Prostate gland (tissue), 2 donors: Measurements from ENCODE around the gene TXNL4B.

Experiments
- CTCF ChIP-seq, 4 experiments: fragments of 200-600 bp in 2 of 4; fragments of 450-650 bp in 2 of 4; sonication (generic) in 2 of 4; IDR thresholded peaks; 1 replicate in 3 of 4; 2 replicates in 1 of 4; pipeline ENCODE4 v1.5.1; 2016 to 2019; ENCODE audit warnings: antibody characterized with exemption in 4 of 4, mild to moderate bottlenecking in 2 of 4, moderate library complexity in 2 of 4
- POLR2A ChIP-seq: fragments of 450-650 bp; IDR thresholded peaks from one replicate; pipeline ENCODE4 v1.6.1; 2016; ENCODE audit warnings: antibody characterized with exemption, mild to moderate bottlenecking
- POLR2AphosphoS5 ChIP-seq: sonication (generic); formaldehyde crosslinking; IDR thresholded peaks from one replicate; pipeline ENCODE4 v1.6.1; 2017; ENCODE audit warnings: antibody characterized with exemption

- TF ChIP-seq CTCF (IDR thresholded peaks at IDR 0.05) (no peak), POLR2AphosphoS5 (no peak), POLR2A (no peak)
Observed at GRCh38 chr16:72084445-72084844, 9.0 kb downstream of the TXNL4B start.
